ENCODE measurements around the gene CXCL10.
A peak's percentile ranks its signal among the peaks of the same experiment; 100 is the strongest.

The CXCL10 gene

GRCh38 chr4:75989846-75990528 is 33.3 kb downstream of the CXCL10 start:
- DNase-seq: peak; percentile 14

DNA sequence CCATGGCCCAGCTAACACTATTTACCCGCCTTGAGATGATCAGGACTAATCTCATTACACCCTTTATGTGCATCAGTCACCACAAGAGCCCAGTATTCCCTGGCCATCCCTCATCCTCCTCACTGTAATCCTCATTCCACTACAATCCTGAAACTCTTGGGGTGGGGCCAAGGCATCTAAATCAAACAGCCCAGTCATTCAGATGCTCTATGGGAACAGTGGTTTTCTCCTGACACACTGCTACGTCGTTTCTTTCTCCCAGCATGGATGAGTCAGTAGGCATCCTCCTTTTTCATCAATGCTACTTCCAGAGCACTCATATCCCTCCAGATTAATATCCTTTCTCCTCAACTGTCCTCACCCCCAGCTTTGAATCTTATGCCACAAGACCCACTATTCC is 38.2 kb downstream of the CXCL10 start:
- no peak for DNase-seq

GRCh38 chr4:75980576-75980975 is 42.7 kb downstream of the CXCL10 start:
- DNase-seq: no peak

DNA sequence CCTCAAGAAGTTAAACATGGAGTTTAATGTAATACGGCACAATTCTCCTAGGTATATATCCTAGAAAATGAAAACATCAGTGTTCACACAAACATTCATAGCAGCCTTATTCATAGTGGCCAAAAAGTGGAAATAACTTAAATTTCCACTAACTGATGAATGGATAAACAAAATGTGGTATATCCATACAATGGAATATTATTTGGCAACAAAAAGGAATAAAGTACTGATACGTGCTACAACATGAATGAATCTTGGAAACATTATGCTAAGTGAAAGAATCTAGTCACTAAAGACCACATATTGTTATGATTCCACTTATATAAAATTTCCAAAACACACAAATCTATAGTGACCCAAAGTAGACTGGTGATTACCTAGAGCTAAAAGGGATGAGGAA is 47.1 kb downstream of the CXCL10 start:
- no peak for DNase-seq

GRCh38 chr4:75973766-75974165 is 49.5 kb downstream of the CXCL10 start:
- no peak for DNase-seq

All from NCI-H69 (cell line).